Lung microvascular endothelial cell (primary cell): Measurements from ENCODE around the gene MAP4. TPM values are rescaled to one million over a fixed set of nuclear protein-coding genes. Genes with fewer than 3 reads are reported as not detected.
"Not testable (repeated sequence)": the region's sequence is repeated elsewhere in the genome, so short reads cannot be mapped to it uniquely, and the experiment has no call there.

ENCODE experiments used
- DNase-seq, 2 donors: peaks; one replicate each; pipeline versions ENCODE4 v3.0.0 to v3.0.0-alpha.2; 2010; ENCODE audit warnings: low read depth in 2 of 2
- total RNA-seq: library from RNA; depleted of rRNA; stranded (reverse); fragments of >200 nt; gene quantifications from 2 replicates; pipeline ENCODE4 v1.2.1, GENCODE V29; 2014

MAP4 gene
- total RNA-seq, 1 donor from 2014 or later = 36.7 TPM

GRCh38 chr3:47847801-47848518 is 168.3 kb downstream of the MAP4 start:
- DNase-seq = no peak

DNA sequence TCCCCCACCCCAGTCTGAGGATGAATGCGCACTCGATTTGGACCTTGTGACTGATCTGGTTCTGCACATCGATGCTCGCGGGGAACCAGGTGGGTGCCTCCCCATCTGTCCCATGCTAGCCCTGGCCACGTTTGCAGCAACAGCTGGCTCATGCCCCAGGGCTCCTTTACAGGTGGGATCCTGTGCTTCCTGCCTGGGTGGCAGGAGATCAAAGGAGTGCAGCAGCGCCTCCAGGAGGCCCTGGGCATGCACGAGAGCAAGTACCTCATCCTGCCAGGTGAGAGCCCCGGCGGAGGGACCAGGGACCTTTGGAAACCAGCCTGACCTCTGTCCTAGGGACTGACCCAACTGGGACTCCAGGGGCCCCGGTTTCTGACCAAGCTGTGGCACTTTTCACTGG is 169.0 kb downstream of the MAP4 start:
- no peak for DNase-seq

DNA sequence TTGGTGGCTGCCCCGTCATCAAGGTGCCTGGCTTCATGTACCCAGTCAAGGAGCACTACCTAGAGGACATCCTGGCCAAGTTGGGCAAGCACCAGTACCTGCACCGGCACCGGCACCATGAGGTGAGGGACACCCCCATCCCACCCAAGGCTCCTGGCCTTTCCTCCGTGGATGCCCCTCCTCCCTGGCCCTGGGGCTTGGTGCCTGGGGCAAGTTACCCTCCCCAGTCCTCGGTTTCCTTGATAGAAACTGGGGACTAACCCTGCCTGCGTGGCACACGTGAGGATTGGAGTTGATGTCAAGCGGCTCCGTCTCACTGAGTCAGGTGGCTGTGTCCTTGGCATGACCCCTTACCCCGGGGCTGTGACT is 169.4 kb downstream of the MAP4 start:
- DNase-seq = no peak

- DNase-seq = no peak
These were observed 169.9 kb downstream of the MAP4 start for GRCh38 chr3:47846186-47846879.

GRCh38 chr3:47841786-47842349 is 174.3 kb downstream of the MAP4 start:
- DNase-seq = no peak

GRCh38 chr3:47838503-47838902 is 177.7 kb downstream of the MAP4 start:
- DNase-seq = no peak

DNA sequence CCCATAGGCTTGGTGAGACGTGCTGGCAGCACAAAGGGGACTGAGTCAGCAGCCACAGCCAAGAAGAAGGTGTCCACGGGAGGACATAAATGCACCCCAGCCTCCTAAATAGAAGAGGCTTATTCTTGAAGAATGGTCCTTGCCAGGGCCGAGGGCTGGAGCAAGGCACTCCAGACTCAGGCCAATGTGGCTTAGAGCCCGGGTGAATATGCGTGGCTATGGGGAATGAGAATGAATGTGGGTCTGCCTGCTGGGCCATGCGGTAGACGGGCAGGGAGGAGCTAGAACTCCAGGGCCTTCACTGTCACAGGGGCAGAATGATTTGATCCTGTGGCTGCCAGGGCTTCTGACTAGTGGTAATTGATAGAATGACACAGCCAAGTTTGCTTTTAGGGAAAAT is 179.2 kb downstream of the MAP4 start:
- DNase-seq = no peak

- not testable (repeated sequence) for DNase-seq
These were observed 186.7 kb downstream of the MAP4 start for GRCh38 chr3:47829482-47829881.

DNA sequence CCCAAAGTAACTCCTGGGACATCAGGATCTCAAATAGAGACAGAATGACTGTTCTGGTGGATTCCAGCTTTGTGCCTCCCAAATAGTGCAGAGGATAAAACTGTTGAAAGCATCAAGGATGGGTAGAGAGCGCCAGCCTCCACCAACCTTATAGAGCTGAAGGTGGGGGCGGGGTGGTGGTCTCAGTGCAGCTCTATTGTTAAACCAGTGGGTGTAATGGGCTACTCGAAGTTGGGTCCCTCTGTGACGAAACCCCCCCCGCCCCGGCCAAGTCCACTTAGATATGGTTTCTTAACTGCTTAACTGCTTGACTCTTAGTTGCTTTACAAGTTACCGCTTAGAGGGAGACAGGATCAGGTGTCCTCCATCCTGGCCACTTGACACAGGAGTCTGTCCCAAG is 190.6 kb downstream of the MAP4 start:
- DNase-seq = no peak

GRCh38 chr3:47824541-47825473 is 191.4 kb downstream of the MAP4 start:
- peak; percentile 87 to 93 for DNase-seq

DNA sequence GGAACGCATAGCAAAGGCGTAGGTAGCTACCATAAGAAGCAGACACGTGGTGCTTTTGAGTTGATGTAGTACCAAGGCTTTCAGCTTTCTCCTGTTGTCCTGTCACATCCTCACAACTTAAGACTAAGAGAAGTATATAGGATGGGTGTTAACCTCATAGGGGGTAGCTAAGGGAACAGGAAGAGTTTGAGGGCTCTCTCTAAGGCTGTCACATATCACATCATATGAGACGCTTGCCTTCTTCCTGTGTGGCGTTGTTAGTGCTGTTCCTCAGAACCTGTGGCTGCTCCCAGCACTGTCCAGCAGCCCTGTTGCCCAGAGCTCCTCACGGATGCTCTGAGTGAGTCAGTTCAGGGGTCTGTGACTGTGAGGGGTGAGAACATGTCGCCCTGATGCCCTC is 198.6 kb downstream of the MAP4 start:
- DNase-seq = no peak

- no peak for DNase-seq
These were observed 202.6 kb downstream of the MAP4 start for GRCh38 chr3:47813551-47814177.

DNA sequence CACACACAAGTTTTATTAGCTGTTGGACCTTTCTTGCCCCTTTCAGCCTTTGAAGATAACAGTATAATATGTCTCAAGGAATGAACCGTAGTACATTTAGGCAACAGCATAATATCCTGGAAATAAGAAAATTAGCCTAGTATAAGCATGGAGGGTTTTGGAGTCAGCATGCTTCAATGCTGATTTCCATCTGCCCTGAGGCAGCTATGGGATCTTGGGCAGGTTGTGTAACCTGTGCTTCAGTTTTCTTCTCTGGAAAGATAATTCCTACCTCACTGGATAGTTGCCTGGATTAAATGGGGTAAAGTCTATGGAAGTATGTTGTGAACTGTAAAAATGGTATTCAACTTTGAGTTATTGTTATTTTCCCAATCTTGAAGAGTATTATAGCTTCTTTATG is 211.6 kb downstream of the MAP4 start:
- DNase-seq = no peak

GRCh38 chr3:47803480-47804025 is 212.7 kb downstream of the MAP4 start:
- DNase-seq = peak in 1 of 2 donors; percentile 28

DNA sequence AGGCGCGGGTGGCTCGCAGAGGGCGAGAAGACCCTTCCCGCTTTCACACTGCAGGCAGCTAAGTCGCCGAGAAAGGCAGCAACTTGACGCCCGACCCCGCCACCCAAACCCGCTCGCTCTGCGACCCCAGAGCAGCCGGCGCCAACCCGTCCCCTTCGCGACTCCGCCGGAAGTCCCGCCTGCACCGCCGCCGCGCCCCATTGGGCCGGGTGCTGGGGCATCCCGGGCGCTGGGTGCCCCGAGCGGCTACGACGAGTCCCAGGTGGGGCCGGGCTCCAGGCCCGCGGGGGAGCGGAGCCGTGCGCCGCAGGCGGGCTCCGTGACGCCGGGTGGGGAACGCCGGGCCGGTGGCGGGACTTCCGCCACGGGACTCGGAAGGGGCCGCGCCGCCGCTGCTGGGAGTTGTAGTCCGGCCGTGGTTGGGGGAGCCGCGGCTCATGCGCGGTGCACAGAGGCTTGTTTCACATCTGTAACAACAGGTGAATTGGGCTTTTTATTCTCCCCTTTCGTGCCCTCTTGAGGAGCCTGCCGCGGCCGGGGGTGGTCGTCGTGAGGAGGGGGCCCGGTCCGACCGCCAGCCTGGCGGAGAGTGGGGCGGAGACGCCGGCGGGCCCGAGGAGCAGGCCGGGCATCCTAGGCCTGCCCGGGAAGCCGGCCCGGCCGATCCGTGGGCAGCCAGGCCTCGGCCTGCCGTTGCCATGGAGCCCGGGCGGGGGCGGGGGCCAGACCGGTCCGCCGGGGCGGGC is 213.3 kb downstream of the MAP4 start, which contains the start of gene DHX30:
Gene DHX30 (plus strand): TSS at position 405 of the 746 bp plus-strand sequence. CDS start 7,546 bp downstream, outside the sequence.
- peak; percentile 90 to 93 for DNase-seq

Other genes starting within 250 kb of the MAP4 start
- gene SMARCC1, start 234.5 kb downstream of the MAP4 start, total RNA-seq = 24.0 and 27.0 TPM in 2 replicates
- gene DHX30, start 213.3 kb downstream of the MAP4 start, total RNA-seq = 36.6 and 56.0 TPM in 2 replicates
- 5.0 and 7.0 TPM in 2 replicates for gene CDC25A, start 172.0 kb upstream of the MAP4 start, total RNA-seq
- not detected in 2 replicates for gene CAMP, start 207.1 kb upstream of the MAP4 start, total RNA-seq
- gene ZNF589, start 224.7 kb upstream of the MAP4 start, total RNA-seq = 1.8 and 2.0 TPM in 2 replicates